Measurements from ENCODE around the gene CCDC24.

The CCDC24 gene

GRCh38 chr1:43994794-43995790, 3.7 kb downstream of the CCDC24 start:
- DNase-seq (ENCODE audit: low read depth), result no peak
- TF ChIP-seq CTCF (IDR thresholded peaks at IDR 0.05; ENCODE audit: control insufficient read depth, insufficient read depth, low read depth, low read length, missing control alignments), result peak; percentile 43
- no peak overlapping the region for H3K4me3 ChIP-seq (ENCODE audit: control insufficient read depth, low read depth, low read length)

- TF ChIP-seq CTCF (IDR thresholded peaks at IDR 0.05; ENCODE audit: control insufficient read depth, insufficient read depth, low read depth, low read length, missing control alignments), result no peak
- no peak for DNase-seq (ENCODE audit: low read depth)
These were observed 4.8 kb downstream of the CCDC24 start for GRCh38 chr1:43995984-43996732.

GRCh38 chr1:43996733-43997115, 5.3 kb downstream of the CCDC24 start:
- no peak overlapping the region for H3K4me3 ChIP-seq (ENCODE audit: control insufficient read depth, low read depth, low read length)
- TF ChIP-seq CTCF (IDR thresholded peaks at IDR 0.05; ENCODE audit: control insufficient read depth, insufficient read depth, low read depth, low read length, missing control alignments), result no peak
- no peak for DNase-seq (ENCODE audit: low read depth)

More at GRCh38 chr1:43995984-43996732, 4.8 kb downstream of the CCDC24 start:
- H3K4me3 ChIP-seq (ENCODE audit: control insufficient read depth, low read depth, low read length), result no peak overlapping the region

GRCh38 chr1:43997295-43997999, 6.0 kb downstream of the CCDC24 start:
- TF ChIP-seq CTCF (IDR thresholded peaks at IDR 0.05; ENCODE audit: control insufficient read depth, insufficient read depth, low read depth, low read length, missing control alignments), result no peak
- H3K4me3 ChIP-seq (ENCODE audit: control insufficient read depth, low read depth, low read length), result no peak overlapping the region
- no peak for DNase-seq (ENCODE audit: low read depth)

GRCh38 chr1:43998000-43998378, 6.6 kb downstream of the CCDC24 start:
- no peak overlapping the region for H3K4me3 ChIP-seq (ENCODE audit: control insufficient read depth, low read depth, low read length)
- no peak for DNase-seq (ENCODE audit: low read depth)
- no peak for TF ChIP-seq CTCF (IDR thresholded peaks at IDR 0.05; ENCODE audit: control insufficient read depth, insufficient read depth, low read depth, low read length, missing control alignments)

- DNase-seq (ENCODE audit: low read depth), result no peak
- no peak overlapping the region for H3K4me3 ChIP-seq (ENCODE audit: control insufficient read depth, low read depth, low read length)
- no peak for TF ChIP-seq CTCF (IDR thresholded peaks at IDR 0.05; ENCODE audit: control insufficient read depth, insufficient read depth, low read depth, low read length, missing control alignments)
These were observed 8.1 kb downstream of the CCDC24 start for GRCh38 chr1:43999455-43999854.
